Psoas muscle (tissue), 8 donors: Measurements from ENCODE around the gene HNRNPF. TPM values are rescaled to one million over a fixed set of nuclear protein-coding genes. Genes with fewer than 3 reads are reported as not detected.

Source experiments
- ATAC-seq, 4 donors: fragments of 200-7000 bp; cut with Tn5 transposase; one replicate each; pipeline ENCODE4 v1.9.1; 2020; ENCODE audit warnings: moderate library complexity in 3 of 4, mild to moderate bottlenecking in 2 of 4
- DNase-seq, 2 donors: peaks; one replicate each; pipeline ENCODE4 v3.0.0-alpha.2; 2020
- H3K27ac ChIP-seq: fragments of 200-600 bp; one replicate; pipeline ENCODE4 v1.8.0; 2022
- H3K27me3 ChIP-seq, 3 donors: fragments of 200-600 bp in 1 of 3; one replicate each; pipeline versions ENCODE4 v1.6.1 to v1.8.0; 2013 to 2022; ENCODE audit warnings: low read length in 2 of 3, mild to moderate bottlenecking in 2 of 3, moderate library complexity in 1 of 3; ENCODE audit not compliant: insufficient read depth in 3 of 3
- H3K36me3 ChIP-seq, 2 donors: fragments of 200-600 bp in 1 of 2; one replicate each; pipeline versions ENCODE4 v1.6.1 to v1.8.0; 2013 to 2022; ENCODE audit warnings: low read depth in 1 of 2, mild to moderate bottlenecking in 1 of 2, moderate library complexity in 1 of 2; ENCODE audit not compliant: insufficient read depth in 1 of 2
- H3K4me1 ChIP-seq: fragments of 200-600 bp; one replicate; pipeline ENCODE4 v1.8.0; 2022
- H3K4me3 ChIP-seq: fragments of 200-600 bp; one replicate; pipeline ENCODE4 v1.8.0; 2022; ENCODE audit warnings: mild to moderate bottlenecking
- H3K9me3 ChIP-seq: fragments of 200-600 bp; one replicate; pipeline ENCODE4 v1.8.0; 2022
- whole genome bisulfite sequencing, 3 donors: extraction: QIAGEN DNeasy Blood & Tissue Kit; methylation state at CpG; one replicate each; pipeline versions ENCODE4 v1.1.6 to v1.1.7; 2013; 5-methylcytosine and 5-hydroxymethylcytosine counted together
- intact Hi-C, 2 donors: fragments of 100-400 bp; cut with DNase I; formaldehyde crosslinking; loops; one replicate each; pipeline versions ENCODE4 v1.11.0 to v1.14.2; 2022
- polyA plus RNA-seq, 3 donors: library from polyadenylated mRNA; stranded (reverse); fragments of 200-250 nt; gene quantifications; one replicate each; pipeline ENCODE4 v1.2.3, GENCODE V29; 2013
- total RNA-seq, 4 donors: library from RNA; stranded (reverse); fragmentation: NEBNext Ultra II Directional in 2 of 4; extraction: Animal tissue kit (Norgen Biotek cat#: 25700) in 2 of 4; gene quantifications; one replicate each; pipeline versions ENCODE4 v1.2.1 to v1.2.4, GENCODE V29; 2021 to 2023
- TF ChIP-seq, protein P1 (sequence below): fragments of 200-600 bp; IDR thresholded peaks from one replicate; pipeline ENCODE4 v1.8.0; 2022; ENCODE audit warnings: antibody characterized with exemption
- donor health status: healthy with polysubstance abuse.
- donor health status: DM: no; HTN: no; CAD: no; lungs with moderate emphysema.
- donor health status: Bipolar disorder and iron deficiency.
- donor health status: healthy.
- donor health status: DM: yes; HTN: yes; CAD: no.
- donor health status: DM: no; HTN: no; CAD: no.
- donor health status: DM: no; HTN: no; CAD: no.
- donor health status: DM: yes; HTN: yes; CAD: no.

Gene HNRNPF
- total and polyA plus RNA-seq, 7 donors: 62.1 to 154 (median 89.7) TPM

DNA sequence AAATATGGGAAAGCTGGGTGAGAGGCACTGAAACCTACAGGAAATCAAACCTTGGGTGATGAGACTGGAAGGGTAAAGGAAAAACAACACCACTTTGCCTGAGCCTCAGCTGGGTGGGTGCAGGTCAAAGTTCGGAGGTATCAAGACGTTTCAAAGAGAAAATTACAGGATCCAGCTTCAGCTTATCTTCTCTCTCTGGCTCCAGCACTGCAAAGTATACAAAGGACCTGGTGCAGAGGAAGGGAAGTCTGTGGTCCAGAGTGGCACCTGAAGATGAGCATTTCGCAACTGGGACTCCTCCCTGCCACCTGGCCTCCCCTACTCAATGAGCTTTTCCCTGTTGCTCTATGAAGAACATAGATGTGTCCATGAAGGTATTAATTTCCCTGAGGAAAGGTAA, 44.0 kb downstream of the HNRNPF start:
- intact Hi-C loops: no loop called here
- TF ChIP-seq, protein P1, sequence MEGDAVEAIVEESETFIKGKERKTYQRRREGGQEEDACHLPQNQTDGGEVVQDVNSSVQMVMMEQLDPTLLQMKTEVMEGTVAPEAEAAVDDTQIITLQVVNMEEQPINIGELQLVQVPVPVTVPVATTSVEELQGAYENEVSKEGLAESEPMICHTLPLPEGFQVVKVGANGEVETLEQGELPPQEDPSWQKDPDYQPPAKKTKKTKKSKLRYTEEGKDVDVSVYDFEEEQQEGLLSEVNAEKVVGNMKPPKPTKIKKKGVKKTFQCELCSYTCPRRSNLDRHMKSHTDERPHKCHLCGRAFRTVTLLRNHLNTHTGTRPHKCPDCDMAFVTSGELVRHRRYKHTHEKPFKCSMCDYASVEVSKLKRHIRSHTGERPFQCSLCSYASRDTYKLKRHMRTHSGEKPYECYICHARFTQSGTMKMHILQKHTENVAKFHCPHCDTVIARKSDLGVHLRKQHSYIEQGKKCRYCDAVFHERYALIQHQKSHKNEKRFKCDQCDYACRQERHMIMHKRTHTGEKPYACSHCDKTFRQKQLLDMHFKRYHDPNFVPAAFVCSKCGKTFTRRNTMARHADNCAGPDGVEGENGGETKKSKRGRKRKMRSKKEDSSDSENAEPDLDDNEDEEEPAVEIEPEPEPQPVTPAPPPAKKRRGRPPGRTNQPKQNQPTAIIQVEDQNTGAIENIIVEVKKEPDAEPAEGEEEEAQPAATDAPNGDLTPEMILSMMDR: no peak
- WGBS, 3 donors: 77 to 79% (median 79%) methylated on average over 3 of the region's 3 CpGs
- DNase-seq (no peak), ATAC-seq (no peak)
- Histone ChIP-seq H3K4me3 (no peak overlapping the region), H3K9me3 (no peaks in the 10 kb centered on the region), H3K27ac (no peak overlapping the region), H3K27me3 (no peaks in the 10 kb centered on the region), H3K4me1 (no peaks in the 10 kb centered on the region), H3K36me3 (no peaks in the 10 kb centered on the region)

DNA sequence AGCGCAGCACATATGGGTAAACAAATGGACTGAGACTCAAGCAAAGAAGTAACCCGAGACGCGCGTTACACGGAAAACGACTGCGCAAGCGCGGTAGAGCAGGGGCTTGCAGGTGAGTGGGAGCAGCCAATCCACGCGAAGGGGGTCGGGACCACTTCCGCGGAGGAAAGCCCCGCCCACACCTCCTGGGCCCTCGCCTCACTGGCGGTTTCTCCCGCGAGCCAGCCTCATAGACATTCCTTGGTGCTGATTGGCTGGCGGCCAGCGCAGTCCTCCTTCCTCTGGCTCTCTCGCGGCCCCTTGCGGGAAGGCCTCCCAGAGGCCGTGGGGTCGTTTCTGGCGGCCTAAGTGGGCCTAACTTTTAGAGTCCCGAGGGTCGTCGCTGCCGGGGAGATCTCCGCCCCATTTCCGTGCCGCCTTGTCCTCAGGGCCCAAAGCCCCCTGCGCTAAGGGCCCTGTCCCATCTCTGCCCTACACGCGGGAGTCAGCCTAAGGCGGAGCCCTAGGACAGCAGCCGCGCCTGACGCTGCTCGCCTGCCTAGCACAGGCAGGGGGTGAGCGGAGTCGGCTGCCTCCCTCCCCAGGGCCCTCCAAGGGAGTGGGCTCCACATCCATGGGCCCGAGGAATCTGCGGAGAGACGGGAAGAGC, 46.7 kb downstream of the HNRNPF start:
- TF ChIP-seq, protein P1: peak; percentile 36
- intact Hi-C loops: no loop called here
- Histone ChIP-seq H3K27ac (peak overlapping the region; percentile 9), H3K27me3 (no peaks in the 10 kb centered on the region), H3K9me3 (no peaks in the 10 kb centered on the region), H3K36me3 (no peaks in the 10 kb centered on the region), H3K4me3 (peak overlapping the region; percentile 71), H3K4me1 (no peaks in the 10 kb centered on the region)
- 7 to 8% (median 7%) methylated on average over 38 to 48 of the region's 48 CpGs for WGBS, 3 donors
- peak; percentile 92 to 94 for DNase-seq
- ATAC-seq: peak; percentile 85 to 94 (median 90)

DNA sequence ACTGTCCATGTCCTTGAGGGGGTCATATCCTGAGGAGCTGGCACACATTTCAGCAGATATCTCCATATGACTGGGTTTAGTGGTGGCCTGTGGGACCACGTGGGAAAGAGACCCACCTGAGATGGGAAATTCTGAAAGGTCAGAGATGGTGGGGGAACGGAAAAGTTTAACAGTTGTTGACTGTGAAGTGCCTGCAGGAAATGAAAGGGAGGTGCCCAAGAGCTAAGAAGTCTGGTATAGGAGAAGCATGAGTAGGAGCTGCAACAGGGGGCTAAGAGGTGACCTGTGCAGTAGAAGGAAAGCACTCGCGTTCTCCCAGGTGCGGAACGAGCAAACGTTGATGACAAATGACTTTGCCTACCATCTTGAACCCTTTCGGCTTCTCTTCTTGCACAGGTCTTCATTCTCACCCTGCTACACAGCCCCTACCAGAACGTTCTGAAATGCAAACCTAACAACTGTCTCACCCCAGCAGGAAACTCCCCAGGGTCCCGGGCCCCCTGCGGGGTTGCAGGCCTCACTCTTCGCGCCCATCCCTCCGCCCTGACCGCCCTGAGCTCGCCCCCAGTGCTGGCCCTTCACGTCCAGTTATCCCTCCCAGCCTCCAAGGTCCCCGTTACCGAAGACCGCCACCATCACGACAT, 47.3 kb downstream of the HNRNPF start:
- Histone ChIP-seq H3K4me3 (peak overlapping the region; percentile 71), H3K27me3 (no peaks in the 10 kb centered on the region), H3K36me3 (no peaks in the 10 kb centered on the region), H3K27ac (peak overlapping the region; percentile 9), H3K4me1 (no peaks in the 10 kb centered on the region), H3K9me3 (no peaks in the 10 kb centered on the region)
- WGBS, 3 donors: 25 to 31% (median 29%) methylated on average over 19 to 21 of the region's 21 CpGs
- TF ChIP-seq, protein P1: no peak
- ATAC-seq (no peak), DNase-seq (no peak)
- intact Hi-C loops: loop anchor here in 1 of 2 donors (1.0 kb wide), 1 partner anchor 32 kb away; no protein-coding TSS in a partner anchor

DNA sequence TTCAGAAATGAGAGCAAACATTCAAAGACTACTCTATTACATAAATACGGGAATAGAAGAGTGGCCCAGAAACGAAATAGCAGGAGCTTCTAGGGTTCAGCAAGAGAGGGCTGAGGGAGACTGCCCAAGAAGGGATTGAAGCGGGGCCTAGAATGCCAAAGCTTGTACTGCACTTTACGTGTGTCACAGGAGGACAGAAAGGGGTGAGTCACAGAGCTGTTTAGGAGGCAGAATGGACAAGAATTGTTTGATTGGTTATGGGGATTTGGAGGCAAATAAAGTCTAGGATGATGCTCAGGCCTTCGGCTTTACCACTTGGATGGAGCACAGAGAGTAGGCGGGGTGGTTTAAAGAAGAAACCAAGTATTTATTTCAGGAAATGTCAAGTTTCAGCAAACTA, 48.9 kb downstream of the HNRNPF start:
- TF ChIP-seq, protein P1: no peak
- no peaks in the 10 kb centered on the region for H3K4me1 ChIP-seq
- ATAC-seq (no peak), DNase-seq (no peak)
- intact Hi-C loops: no loop called here
- H3K9me3 ChIP-seq: no peaks in the 10 kb centered on the region
- no peak overlapping the region for H3K27ac ChIP-seq
- WGBS, 3 donors: 55 to 78% (median 65%) methylated on average over 6 of the region's 6 CpGs
- no peaks in the 10 kb centered on the region for H3K27me3 ChIP-seq
- no peaks in the 10 kb centered on the region for H3K36me3 ChIP-seq
- no peak overlapping the region for H3K4me3 ChIP-seq
